ENCODE results near the gene DHRS9.

Gene DHRS9

DNA sequence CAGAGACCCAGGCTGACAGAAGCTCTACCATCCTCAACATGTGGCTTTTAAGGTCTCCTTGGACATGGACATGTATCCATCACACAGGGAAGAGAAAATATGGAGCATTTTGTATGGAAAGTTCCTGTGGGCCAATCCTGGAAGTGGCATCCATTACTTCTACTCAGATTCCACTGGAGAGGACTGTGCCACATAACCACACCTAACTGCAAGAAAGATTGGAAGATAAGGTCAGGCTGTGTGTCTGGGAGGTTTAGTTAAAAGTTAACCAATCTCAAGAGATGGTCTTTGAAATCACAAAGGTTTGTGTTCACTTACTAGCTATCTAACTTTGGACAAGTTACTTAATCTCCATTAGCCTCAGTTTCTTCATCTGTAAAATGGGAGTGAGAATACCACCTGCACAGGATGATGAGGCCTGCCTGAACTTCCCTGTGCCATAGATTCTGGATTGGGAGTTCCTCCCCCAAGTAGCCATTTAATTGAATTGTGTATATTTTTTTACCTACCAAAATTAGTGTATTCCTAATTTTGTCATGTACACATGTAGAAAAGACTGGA, 34.3 kb upstream of the DHRS9 start:
- FAIRE-seq, result no peak

DNA sequence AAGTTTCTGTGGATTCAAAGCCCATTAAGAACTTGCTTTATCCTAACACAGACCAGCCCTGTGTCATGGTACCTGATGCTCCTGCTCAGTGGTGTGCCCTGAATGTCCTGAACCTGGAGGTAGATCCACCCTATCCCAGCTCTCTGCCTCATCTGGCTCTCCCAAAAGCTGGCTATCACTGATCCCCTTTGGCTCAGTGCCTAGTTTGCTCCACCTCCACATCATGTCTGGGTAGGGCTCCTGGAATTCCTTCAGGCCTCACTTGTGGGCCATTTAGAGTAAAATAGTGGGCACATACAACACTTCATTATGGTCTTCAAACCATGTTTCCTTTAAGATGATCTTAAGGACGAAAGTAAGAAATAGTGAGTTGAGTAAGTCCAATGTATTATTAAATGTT, 33.5 kb upstream of the DHRS9 start:
- no peak for FAIRE-seq
- TF ChIP-seq, protein P1, sequence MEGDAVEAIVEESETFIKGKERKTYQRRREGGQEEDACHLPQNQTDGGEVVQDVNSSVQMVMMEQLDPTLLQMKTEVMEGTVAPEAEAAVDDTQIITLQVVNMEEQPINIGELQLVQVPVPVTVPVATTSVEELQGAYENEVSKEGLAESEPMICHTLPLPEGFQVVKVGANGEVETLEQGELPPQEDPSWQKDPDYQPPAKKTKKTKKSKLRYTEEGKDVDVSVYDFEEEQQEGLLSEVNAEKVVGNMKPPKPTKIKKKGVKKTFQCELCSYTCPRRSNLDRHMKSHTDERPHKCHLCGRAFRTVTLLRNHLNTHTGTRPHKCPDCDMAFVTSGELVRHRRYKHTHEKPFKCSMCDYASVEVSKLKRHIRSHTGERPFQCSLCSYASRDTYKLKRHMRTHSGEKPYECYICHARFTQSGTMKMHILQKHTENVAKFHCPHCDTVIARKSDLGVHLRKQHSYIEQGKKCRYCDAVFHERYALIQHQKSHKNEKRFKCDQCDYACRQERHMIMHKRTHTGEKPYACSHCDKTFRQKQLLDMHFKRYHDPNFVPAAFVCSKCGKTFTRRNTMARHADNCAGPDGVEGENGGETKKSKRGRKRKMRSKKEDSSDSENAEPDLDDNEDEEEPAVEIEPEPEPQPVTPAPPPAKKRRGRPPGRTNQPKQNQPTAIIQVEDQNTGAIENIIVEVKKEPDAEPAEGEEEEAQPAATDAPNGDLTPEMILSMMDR (IDR thresholded peaks at IDR 0.05; ENCODE audit: insufficient read depth, missing control alignments), result no peak

More for the DNA sequence above, 34.3 kb upstream of the DHRS9 start:
- TF ChIP-seq, protein P1 (IDR thresholded peaks at IDR 0.05; ENCODE audit: insufficient read depth, missing control alignments), result no peak
- DNase-seq (ENCODE audit: insufficient read length, low spot score), result no peak

DNA sequence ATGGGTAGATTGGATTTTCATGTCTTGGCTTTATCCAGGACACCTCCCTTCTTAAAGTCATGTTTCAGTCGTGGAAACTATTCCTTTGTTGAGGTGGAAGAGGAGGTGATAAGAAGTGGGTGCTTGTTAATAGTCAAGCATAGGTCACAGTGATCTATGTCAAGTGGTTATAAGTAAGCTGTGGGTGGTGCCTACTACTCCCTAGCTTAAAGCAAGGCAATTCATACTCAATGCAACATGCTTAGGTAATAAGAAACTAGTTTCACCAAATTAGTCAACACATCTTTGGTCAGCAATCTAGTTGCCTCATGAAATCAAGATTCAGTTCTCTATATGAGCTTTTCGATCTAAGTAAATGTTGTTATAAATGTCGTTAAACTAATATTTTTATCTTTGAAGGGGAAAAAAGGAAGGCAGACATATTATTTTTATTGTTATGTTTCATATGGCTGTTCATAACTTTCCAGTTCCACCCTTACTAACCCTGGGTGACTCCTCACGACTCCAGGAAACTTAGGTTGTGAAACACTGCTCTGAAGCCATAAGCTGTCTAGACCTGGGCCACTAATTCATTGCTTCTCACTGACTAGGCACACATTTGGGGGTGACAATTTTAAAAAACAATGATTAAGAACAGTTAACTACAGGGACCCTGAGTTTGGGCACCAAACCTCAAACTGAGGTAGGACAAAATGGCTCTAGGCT, 32.5 kb upstream of the DHRS9 start:
- DNase-seq (ENCODE audit: insufficient read length, low spot score), result no peak
- TF ChIP-seq, protein P1 (IDR thresholded peaks at IDR 0.05; ENCODE audit: insufficient read depth, missing control alignments), result no peak
- FAIRE-seq, result no peak

More for the DNA sequence above, 33.5 kb upstream of the DHRS9 start:
- no peak for DNase-seq (ENCODE audit: insufficient read length, low spot score)

DNA sequence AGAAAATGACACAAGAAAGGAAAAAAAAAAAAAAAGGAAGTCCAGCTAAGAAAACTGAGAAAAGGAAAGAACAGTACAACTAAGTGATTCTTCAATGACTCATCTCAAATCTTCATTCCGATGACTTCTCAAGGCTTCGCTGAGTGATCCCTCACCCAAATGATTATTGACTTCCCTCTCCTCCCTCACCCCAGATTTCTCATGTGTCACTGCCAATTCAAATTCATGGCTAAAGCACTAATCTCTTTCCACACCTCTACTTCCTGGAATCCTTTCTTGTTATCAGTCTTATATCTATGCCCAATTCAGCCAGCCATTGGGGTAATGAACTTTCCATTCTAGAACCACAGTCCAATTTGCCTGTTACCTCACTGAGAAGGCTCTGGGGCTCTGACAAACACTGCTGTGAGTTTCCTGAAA, 31.0 kb upstream of the DHRS9 start:
- TF ChIP-seq, protein P1 (IDR thresholded peaks at IDR 0.05; ENCODE audit: insufficient read depth, missing control alignments), result no peak
- DNase-seq (ENCODE audit: insufficient read length, low spot score) (no peak), FAIRE-seq (no peak)

DNA sequence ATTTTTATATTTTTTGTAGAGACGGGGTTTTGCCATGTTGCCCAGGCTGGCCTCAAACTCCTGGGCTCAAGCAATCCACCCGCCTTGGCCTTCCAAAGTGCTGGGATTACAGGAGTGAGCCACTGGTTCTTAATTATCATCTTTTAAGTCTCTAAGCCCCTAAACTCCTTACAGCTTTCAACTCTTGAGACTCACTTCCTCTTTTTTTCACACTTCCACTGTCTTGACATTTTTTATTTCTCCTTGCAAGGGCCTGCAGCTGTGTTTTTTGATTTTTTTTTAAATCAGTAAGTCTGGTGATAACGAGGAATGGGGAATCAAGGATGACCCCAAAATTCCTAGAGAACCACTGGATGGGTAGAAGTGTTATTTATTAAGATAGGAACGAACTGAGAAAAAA, 29.7 kb upstream of the DHRS9 start:
- TF ChIP-seq, protein P1 (IDR thresholded peaks at IDR 0.05; ENCODE audit: insufficient read depth, missing control alignments), result no peak
- FAIRE-seq (no peak), DNase-seq (ENCODE audit: insufficient read length, low spot score) (no peak)

DNA sequence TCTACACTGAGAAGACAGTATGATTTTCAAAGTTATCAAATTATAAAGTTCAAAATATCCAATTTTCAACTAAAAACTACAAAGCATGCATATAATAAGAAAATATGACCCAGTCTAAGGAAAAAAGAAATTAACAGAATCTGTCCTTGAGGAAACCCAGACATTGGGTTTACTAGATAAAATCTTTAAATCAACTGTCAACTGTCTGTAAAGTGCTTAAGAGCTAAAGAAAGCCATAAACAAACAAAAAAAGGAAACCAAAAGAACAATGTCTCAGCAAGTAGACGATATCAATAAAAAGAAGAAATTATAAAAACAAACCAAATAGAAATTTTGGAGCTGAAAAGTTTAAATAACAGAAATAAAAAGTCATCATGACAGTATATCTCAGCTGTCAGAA, 27.8 kb upstream of the DHRS9 start:
- TF ChIP-seq, protein P1 (IDR thresholded peaks at IDR 0.05; ENCODE audit: insufficient read depth, missing control alignments), result no peak
- DNase-seq (ENCODE audit: insufficient read length, low spot score), result no peak
- FAIRE-seq, result no peak

DNA sequence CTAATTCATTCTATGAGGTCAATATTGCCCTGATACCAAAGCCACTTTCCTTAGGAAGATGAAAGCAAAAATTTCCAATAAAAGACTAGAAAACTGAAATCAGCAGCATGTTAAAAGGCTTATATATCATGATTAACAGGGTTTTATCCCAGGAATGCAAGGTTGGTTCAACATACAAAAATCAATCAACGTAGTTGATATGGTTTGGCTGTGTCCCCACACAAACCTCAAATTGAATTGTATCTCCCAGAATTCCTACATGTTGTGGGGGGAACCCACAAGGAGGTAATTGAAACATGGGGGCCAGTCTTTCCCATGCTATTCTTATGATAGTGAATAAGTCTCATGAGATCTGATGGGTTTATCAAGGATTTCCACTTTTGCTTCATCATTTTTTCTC, 26.5 kb upstream of the DHRS9 start:
- TF ChIP-seq, protein P1 (IDR thresholded peaks at IDR 0.05; ENCODE audit: insufficient read depth, missing control alignments), result no peak
- FAIRE-seq (no peak), DNase-seq (ENCODE audit: insufficient read length, low spot score) (no peak)

Measured in D721Med (cell line).